Measurements from ENCODE around the gene PITPNC1.

The PITPNC1 gene

DNA sequence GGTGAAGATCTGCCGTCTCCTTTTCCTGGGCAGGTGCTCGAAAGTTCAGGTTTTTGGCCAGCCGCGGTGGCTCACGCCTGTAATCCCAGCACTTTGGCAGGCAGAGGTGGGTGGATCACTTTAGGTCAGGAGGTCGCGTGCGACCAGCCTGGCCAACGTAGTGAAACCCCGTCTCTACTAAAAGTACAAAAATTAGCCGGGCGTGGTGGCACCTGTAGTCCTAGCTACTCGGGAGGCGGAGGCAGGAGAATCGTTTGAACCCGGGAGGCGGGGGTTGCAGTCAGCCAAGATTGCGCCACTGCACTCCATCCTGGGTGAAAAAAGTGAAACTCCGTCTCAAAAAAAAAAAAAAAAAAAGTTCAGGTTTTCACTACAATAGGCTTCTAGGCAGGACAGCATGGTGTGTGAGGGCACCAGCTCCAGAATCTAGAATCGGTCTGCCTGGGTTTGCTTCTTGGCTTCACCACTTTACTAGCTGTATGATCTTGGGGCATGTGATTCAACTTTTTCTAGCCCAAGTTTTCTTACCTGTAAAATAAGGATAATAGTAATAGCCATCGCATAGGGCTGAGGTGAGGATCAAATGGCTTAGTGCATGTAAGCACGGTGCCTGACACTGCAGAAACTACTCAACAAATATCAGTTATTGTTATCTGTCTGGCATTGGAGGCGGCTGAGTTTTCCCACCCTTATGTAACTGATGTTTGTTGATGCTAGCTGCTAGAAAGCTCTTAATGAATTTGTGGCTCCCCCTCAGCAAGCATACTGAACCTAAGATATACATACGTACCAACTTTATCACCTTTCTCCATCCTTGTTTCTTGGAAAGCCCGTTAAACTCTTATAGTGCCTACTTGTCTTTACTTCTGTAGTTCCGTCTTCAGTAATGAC, 12.0 kb upstream of the PITPNC1 start:
- TF ChIP-seq POLR2AphosphoS5 (IDR thresholded peaks at IDR 0.05; ENCODE audit: low read depth, low read length): no peak
- TF ChIP-seq TAF1 (IDR thresholded peaks at IDR 0.05; ENCODE audit: borderline replicate concordance, insufficient read depth, low read length): no peak
- TF ChIP-seq SIN3A (IDR thresholded peaks at IDR 0.05; ENCODE audit: borderline replicate concordance, insufficient read depth, low read length): no peak; the same call in 1 of the 2 replicates
- TF ChIP-seq FOXP2 (optimal IDR thresholded peaks at IDR 0.05; ENCODE audit: borderline replicate concordance, extremely low read depth, extremely low read length, insufficient read depth): no peak
- TF ChIP-seq, protein P1, sequence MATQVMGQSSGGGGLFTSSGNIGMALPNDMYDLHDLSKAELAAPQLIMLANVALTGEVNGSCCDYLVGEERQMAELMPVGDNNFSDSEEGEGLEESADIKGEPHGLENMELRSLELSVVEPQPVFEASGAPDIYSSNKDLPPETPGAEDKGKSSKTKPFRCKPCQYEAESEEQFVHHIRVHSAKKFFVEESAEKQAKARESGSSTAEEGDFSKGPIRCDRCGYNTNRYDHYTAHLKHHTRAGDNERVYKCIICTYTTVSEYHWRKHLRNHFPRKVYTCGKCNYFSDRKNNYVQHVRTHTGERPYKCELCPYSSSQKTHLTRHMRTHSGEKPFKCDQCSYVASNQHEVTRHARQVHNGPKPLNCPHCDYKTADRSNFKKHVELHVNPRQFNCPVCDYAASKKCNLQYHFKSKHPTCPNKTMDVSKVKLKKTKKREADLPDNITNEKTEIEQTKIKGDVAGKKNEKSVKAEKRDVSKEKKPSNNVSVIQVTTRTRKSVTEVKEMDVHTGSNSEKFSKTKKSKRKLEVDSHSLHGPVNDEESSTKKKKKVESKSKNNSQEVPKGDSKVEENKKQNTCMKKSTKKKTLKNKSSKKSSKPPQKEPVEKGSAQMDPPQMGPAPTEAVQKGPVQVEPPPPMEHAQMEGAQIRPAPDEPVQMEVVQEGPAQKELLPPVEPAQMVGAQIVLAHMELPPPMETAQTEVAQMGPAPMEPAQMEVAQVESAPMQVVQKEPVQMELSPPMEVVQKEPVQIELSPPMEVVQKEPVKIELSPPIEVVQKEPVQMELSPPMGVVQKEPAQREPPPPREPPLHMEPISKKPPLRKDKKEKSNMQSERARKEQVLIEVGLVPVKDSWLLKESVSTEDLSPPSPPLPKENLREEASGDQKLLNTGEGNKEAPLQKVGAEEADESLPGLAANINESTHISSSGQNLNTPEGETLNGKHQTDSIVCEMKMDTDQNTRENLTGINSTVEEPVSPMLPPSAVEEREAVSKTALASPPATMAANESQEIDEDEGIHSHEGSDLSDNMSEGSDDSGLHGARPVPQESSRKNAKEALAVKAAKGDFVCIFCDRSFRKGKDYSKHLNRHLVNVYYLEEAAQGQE (IDR thresholded peaks at IDR 0.05; ENCODE audit: insufficient read depth in 1 of 2, low read depth in 2 of 2, low read length in 2 of 2): no peak

DNA sequence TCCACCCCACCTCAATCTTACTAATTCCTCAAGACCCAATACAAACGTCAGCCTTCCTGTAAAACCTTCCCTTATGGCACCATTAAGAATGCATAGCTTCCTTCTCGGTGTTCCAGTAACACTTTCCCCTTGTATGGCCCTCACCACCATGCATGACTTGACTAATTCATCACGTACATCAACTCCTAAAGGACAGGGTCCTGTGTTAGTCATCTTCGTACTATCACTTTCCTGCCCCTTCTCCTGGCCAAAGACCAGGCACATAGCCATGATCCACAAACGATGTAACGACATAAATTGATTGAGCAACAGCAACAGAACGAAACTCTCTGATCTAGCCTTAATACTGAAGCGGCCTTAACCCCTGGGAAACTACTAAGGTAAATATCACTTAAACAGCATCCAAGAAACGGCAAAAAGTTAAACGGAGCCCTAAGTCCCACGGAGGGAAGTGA, 11.3 kb upstream of the PITPNC1 start:
- TF ChIP-seq POLR2AphosphoS5 (IDR thresholded peaks at IDR 0.05; ENCODE audit: low read depth, low read length) (no peak), FOXP2 (optimal IDR thresholded peaks at IDR 0.05; ENCODE audit: borderline replicate concordance, extremely low read depth, extremely low read length, insufficient read depth) (no peak), SIN3A (IDR thresholded peaks at IDR 0.05; ENCODE audit: borderline replicate concordance, insufficient read depth, low read length) (peak; percentile 64; the same call in 1 of the 2 replicates)
- TF ChIP-seq, protein P1 (IDR thresholded peaks at IDR 0.05; ENCODE audit: insufficient read depth in 1 of 2, low read depth in 2 of 2, low read length in 2 of 2): no peak

DNA sequence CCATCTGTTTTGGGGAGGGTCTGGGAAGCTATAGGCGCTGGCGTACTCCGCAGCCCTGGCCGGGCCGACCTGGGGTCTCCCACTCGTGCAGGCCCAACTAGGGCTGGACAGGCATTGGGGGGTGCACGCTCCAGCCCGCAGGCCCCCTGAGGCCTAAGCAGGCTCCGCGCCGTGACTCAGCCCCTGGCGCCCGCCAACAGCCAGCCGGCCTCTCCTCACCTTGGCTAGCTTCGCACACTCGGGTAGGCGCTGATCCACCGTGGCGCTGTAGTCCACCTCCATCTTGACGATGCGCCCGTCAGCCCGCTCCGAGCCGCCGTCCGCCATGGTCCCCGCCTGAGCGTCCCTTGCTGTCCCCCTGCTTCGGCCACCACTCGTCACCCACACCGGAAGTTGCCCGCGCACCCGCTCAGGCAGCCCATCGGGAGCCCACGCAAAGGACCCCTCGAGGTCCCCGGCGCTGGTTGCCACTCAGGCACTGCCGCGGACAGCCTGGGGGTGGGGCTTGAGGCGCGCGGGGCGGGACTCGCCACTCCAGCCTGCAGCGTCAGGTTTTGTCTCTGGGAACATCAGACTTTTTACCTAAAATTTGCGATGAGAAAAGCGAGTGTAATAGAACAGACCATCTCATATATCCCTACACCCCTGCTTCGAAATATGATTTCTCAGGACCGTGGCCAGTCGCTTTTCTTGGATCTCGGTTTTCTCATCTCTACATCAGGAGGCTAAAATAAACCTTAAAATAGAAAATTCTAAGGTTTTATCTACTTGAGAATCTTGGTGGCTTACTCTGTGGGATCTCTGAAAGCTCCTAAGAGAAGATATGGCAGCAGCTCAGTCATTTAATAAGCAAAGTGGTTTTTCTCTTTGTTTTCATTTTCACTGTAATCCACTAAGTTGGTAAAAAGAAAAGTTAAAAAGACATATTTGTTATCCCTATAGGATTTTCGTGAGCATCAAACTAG, 10.6 kb upstream of the PITPNC1 start, which contains the start of gene PSMD12:
Gene PSMD12, minus strand, starts transcription at position 385 of the 965 bp plus-strand sequence. Its CDS starts 58 bp downstream, at position 327.
- TF ChIP-seq FOXP2 (optimal IDR thresholded peaks at IDR 0.05; ENCODE audit: borderline replicate concordance, extremely low read depth, extremely low read length, insufficient read depth) (peak; percentile 82), POLR2AphosphoS5 (IDR thresholded peaks at IDR 0.05; ENCODE audit: low read depth, low read length) (peak; percentile 96), SIN3A (IDR thresholded peaks at IDR 0.05; ENCODE audit: borderline replicate concordance, insufficient read depth, low read length) (no peak), TAF1 (IDR thresholded peaks at IDR 0.05; ENCODE audit: borderline replicate concordance, insufficient read depth, low read length) (peak; percentile 92)
- TF ChIP-seq, protein P1 (IDR thresholded peaks at IDR 0.05; ENCODE audit: insufficient read depth in 1 of 2, low read depth in 2 of 2, low read length in 2 of 2): 0 out of 4 replicates have a peak, but pooled peaks of 1 of the 2 experiments have one; percentile 22

DNA sequence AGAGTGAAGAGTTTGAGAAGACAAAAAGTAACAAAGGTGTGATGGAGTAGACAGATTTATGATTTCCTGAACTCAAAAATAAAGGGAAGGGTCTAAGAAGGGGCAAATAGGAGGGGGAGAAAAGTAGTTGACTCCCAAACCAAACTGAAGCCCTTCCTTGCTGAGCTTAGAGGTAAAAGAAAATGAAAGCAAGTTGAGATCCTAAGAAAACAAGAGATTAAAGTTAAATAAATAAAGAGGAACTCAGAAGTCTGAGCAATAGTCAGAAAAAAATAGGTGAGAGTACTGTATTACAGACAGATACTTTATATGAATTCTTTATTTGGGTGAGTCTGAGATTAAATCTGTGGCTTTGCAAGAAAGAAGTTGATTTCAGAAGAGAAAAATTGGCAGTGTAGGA, 7.4 kb upstream of the PITPNC1 start:
- TF ChIP-seq FOXP2 (optimal IDR thresholded peaks at IDR 0.05; ENCODE audit: borderline replicate concordance, extremely low read depth, extremely low read length, insufficient read depth) (no peak), TAF1 (IDR thresholded peaks at IDR 0.05; ENCODE audit: borderline replicate concordance, insufficient read depth, low read length) (no peak), SIN3A (IDR thresholded peaks at IDR 0.05; ENCODE audit: borderline replicate concordance, insufficient read depth, low read length) (no peak), POLR2AphosphoS5 (IDR thresholded peaks at IDR 0.05; ENCODE audit: low read depth, low read length) (no peak)
- TF ChIP-seq, protein P1 (IDR thresholded peaks at IDR 0.05; ENCODE audit: insufficient read depth in 1 of 2, low read depth in 2 of 2, low read length in 2 of 2): no peak

Measured in PFSK-1 (cell line).